GM18526 (cell line): ENCODE data around the gene TMEM144.

Experiments used
- POLR2A ChIP-seq: IDR thresholded peaks from 3 replicates; pipeline ENCODE4 v1.6.1; 2011; ENCODE audit not compliant: insufficient read length; ENCODE audit errors: extremely low read depth

The TMEM144 gene

DNA sequence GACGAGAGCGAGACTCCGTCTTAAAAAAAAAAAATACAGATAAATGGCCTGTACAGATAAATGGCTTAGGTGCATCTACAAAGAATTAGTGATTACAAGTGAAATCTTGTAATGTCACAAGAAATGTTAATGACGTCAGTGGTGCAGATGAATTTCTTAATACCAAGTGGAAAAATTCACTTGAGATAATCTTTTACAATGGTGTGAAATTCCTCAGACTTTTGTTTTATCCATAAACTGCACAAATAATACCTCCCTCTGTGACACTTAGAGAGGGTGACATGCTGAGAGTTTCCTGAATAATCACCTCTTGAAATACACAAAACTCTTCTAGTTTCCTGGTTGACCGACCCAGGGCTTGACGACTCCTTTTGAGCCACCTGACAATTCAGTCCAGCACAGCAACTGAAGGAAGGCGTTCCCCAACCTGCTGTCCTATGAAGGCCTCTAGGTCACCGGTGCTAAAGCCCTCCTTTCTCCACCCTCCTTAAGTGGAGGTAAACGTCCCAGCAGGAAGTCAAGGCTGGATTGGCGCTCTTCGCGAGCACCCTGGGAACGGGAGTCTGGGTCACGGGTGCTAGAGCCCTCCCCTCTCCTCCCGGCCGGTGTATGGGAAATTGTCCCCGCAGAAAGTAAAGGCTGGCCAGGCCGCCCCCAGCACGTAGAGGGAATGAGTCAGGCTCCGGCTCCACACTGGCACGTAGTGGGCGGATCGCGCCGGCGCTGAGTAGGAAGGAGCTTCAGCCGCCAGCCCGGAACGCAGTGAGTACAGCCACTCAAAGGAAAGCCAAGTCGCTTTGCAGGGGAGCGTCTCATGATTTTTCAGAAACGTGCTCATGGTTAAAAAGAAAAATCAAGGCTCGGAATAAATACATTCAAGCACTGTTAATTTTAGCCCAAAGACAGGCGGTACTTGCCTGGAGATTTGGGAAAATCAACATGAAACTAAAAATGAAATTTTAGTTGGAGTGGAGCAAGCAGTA, at the start of gene TMEM144:
TMEM144 (plus strand) TSS at position 662 of the 983 bp plus-strand sequence. CDS start 2,182 bp downstream, outside the sequence.
- no peak for TF ChIP-seq POLR2A

- TF ChIP-seq POLR2A = no peak
Measured at GRCh38 chr4:158161551-158162354, 48.5 kb upstream of the TMEM144 start.

DNA sequence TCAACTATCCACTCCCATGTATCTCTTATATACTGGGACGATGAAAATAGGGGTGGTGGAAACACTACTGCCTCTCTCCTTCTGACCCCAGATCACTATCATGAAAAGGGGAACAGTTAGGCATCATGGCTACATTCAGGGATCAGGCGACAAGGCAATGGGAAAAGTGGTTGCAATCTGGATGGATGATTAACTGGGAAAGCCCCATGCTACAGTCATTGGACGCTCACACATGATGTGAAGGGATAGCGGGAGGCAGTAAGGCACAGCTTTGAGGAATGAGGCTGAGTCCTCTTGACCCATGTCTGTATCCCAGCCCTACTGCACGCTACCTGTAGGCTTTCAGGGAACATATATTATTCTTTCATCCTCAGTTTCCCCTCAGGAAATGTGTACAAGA, 47.7 kb upstream of the TMEM144 start:
- no peak for TF ChIP-seq POLR2A

DNA sequence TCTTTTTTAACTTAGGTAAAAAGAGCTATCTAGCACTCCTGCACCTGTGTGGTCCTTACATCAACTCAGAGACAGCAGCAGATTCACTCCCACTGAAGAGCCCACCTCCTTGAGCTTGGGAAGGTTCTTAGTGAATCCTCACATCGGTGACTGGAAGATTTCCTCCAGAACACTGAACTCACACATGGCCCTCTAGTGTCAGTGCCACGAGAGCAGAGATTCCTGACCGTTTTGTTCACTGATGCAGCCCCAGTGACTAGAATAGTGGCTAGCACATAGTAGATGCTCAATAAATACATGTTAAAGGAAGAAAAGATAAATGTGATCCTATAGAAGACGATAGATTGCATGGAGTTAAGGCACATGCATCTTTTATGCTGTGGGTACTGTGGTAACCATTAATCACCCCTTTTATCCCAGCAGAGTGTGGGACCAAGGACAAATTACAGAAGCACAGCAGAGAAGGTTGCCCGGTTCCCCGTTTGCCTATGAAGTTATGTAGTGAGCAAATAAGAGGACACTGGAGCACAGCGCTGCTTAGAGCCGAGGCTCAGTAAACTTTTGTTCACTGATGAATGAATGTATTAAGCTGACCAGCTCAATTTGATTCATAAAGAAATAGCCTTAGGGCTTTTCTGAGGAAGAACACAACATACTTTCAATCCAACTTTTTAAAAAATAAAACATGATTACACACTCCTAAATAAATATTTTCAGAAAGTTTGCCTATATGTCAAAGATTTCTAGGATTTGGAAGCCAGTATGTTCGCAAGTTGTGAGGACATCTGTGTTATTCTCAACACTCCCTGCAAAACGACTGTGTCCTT, 46.1 kb upstream of the TMEM144 start:
- TF ChIP-seq POLR2A = no peak

DNA sequence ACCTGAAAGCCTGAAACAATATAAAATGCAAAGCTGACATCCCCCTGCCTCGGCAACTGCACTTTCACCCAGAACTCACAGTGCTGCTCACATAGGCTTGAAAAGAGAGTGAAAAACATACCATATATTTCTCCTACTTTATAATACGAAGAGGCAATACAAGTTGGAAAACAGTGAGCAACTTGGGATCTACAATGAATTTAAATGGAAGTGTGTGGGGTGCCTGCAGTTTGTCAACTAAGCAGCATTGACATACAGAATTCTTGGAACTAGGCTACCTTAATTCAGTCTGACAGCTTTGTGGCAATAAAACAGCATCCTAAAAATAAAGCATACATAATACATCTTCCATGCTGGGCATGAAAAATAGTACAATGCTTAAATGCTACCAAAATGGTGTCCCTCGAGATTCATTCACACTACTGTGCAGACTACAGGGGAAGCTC, 45.5 kb upstream of the TMEM144 start:
- no peak for TF ChIP-seq POLR2A

DNA sequence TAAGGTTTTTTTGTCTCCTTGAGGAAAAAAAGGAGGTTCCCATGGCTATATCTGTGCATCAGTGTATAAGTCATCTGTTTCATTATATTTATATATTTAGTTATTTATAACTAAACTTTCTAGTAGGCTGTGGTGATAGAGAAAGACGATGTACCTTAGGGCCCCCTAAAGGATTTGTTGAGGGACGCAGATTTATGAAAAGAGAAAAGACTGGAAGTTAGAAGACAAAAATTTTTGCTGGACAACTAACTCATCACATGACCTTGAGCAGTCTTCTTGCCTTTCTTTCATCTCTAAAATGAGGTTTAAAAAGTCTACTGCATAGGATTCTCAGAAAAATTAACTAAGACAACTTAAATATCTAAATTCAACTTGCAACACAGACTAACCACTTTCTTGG, 43.6 kb upstream of the TMEM144 start:
- no peak for TF ChIP-seq POLR2A

- TF ChIP-seq POLR2A = no peak
Measured at GRCh38 chr4:158168606-158169005, 41.7 kb upstream of the TMEM144 start.

GRCh38 chr4:158169506-158169905, 40.8 kb upstream of the TMEM144 start:
- TF ChIP-seq POLR2A = no peak

DNA sequence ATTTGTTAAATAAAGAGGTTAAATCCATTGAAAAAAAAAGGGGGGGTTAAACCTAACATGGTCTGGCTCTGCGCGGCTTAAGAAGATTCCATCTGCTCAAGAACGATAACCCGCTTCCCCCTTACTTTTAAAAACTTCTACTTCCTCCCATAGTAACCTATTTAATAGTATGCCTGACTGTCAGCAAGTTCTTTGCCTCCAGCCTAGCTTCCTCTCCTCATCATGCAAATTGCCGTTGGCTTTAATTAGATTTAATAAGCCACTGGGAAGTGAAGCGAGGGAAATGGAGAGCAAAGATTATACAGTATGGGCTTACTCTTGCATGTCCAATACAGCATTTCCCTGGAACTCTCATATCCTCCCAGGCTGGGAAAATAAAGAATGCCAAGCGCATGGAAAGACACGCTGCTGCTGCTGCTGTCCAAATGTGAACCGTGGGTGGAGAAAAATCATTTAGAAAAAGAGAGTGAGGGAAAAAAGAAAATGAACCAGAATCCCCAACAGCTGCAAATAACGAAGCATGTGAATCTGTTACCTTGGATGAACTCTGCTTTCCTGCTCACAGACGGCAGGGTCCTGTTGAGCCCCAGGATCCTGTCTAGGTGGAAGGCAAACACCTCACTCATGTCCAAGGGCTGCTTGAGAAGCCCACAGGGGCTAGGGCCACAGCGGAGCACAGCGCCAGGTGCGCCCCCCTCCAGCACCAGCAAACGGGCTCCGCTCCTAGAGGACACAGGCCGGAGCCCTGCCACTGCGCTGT, 40.2 kb upstream of the TMEM144 start:
- TF ChIP-seq POLR2A = no peak

GRCh38 chr4:158170691-158171561, 39.4 kb upstream of the TMEM144 start:
- no peak for TF ChIP-seq POLR2A

DNA sequence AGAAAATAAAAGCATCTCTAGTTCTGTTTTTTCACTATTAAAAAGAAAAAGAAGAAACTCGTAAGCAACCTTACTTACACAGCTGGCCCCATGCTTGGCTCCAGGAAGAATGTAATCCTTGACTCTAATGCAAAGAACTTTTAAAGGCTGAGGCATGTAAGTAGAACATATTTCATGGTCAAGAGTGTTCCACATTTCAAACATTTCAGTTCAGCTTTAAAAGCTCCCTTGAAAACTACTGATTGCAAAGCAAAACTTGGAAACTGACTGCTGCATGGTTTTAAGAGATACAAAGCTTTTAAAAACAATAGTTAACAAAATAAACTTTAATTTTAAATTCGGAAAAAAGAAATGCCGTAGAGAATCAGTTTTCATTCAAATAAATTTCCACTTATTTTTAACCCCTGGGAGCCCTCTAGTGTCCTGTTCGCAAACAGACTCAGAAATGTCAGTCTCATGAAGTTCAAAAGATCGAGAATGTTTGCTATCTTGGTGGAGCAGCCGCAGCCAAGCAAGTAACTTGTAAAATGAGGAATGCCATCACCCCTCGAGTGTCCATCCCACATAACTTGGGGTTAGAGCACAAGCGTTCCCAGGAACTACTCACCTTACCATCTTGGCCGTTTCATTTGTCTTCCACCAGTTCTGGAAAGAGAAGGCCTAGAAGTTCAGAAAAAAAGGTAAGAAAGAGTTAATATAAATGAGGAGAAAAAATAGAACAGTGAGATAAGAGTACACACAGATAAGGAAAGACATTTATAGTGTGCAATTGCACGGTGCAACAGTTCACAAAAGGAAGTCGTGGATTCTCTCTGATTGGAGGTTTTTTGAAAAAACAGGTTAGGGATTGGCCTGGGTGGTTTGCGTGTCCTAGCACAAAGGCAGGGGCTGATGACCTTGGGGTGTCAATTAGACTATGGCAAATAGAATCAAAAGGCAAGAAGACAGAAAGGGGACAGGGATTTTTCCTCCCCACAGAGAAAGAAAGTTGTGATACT, 37.7 kb upstream of the TMEM144 start, which contains the start of gene GASK1B:
GASK1B (minus strand) TSS at position 765 of the 998 bp plus-strand sequence. CDS start 1,650 bp downstream, outside the sequence.
- no peak for TF ChIP-seq POLR2A

DNA sequence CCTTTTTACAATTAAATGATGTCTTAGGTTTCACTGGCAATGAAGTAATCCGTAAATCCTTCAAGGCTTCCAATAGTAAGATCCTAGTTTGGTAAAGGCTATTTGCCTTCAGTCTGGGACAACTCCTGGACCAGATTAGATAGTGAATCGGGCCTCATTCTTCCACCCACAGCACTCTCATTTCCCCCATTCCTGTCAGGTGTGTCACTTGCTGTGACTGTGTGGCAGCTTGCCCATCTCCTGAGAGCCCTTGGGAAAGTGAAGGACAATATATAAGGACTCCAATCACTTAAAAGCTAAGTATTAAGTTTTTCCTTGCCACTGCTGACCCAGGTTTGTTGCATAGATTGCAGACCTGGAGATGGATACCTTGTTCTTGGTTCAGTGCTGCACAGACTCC, 34.2 kb upstream of the TMEM144 start:
- no peak for TF ChIP-seq POLR2A
